NB4 (cell line): ENCODE measurements around the gene GRM7.

ENCODE experiments used
- CTCF ChIP-seq: IDR thresholded peaks from one replicate; pipeline ENCODE4 v1.5.1; 2012; ENCODE audit warnings: low read depth, low read length
- MAX ChIP-seq: IDR thresholded peaks from 2 replicates; pipeline ENCODE4 v1.6.1; 2011; ENCODE audit warnings: low read depth, low read length

- no peak for TF ChIP-seq CTCF
- no peak for TF ChIP-seq MAX
Measured at GRCh38 chr3:7737263-7737662, 876.3 kb downstream of the GRM7 start.
